B cell (primary cell): Measurements from ENCODE around the gene SPANXD. TPM values are rescaled to one million over a fixed set of nuclear protein-coding genes. Genes with fewer than 3 reads are reported as not detected.
"Not testable (repeated sequence)": the region's sequence is repeated elsewhere in the genome, so short reads cannot be mapped to it uniquely, and the experiment has no call there.

ENCODE experiments used
- ATAC-seq: fragments of 200-7000 bp; cut with Tn5 transposase; one replicate; pipeline ENCODE4 v1.10.0; 2021; ENCODE audit warnings: low read depth, mild to moderate bottlenecking, moderate number of reproducible peaks, moderate library complexity
- CTCF ChIA-PET: fragments of 350-600 bp; sonication (Branson Sonifier 250); formaldehyde crosslinking; loops from one replicate; lab custom pipeline; 2021; ENCODE audit warnings: antibody characterized with exemption, inconsistent platforms; lab: Charles Lee
- POLR2A ChIA-PET: fragments of 350-600 bp; sonication (Branson Sonifier 250); formaldehyde crosslinking; loops from one replicate; lab custom pipeline; 2021; ENCODE audit warnings: antibody characterized with exemption; lab: Charles Lee
- DNase-seq: peaks from one replicate; pipeline ENCODE4 v3.0.0; 2013
- H2AFZ ChIP-seq: 2 replicates; pipeline ENCODE4 v1.6.1; 2012; ENCODE audit warnings: mild to moderate bottlenecking, low read depth, low read length; ENCODE audit not compliant: insufficient read depth, poor library complexity, severe bottlenecking
- H3K27ac ChIP-seq, 2 donors: 1 replicate in 1 of 2; 2 replicates in 1 of 2; pipeline ENCODE4 v1.5.1; 2012 to 2013; ENCODE audit warnings: low read length in 2 of 2, mild to moderate bottlenecking in 2 of 2, moderate library complexity in 1 of 2
- H3K27me3 ChIP-seq, 4 experiments: fragments of 200-600 bp in 1 of 4; sonication (generic) in 1 of 4; replicated peaks in 1 of 4; 1 replicate in 2 of 4; 2 replicates in 2 of 4; pipeline versions ENCODE4 v1.6.1 to v1.7.0; 2013 to 2016; ENCODE audit warnings: low read length in 3 of 4, mild to moderate bottlenecking in 2 of 4, mixed read lengths in 1 of 4, moderate library complexity in 1 of 4; ENCODE audit not compliant: insufficient read depth in 4 of 4, control insufficient read depth in 3 of 4; ENCODE audit errors: control extremely low read depth in 1 of 4
- H3K36me3 ChIP-seq, 2 experiments: replicated peaks in 1 of 2; 1 replicate in 1 of 2; 2 replicates in 1 of 2; pipeline versions ENCODE4 v1.6.1 to v1.7.1; 2013; ENCODE audit warnings: low read length in 1 of 2; ENCODE audit not compliant: insufficient read depth in 2 of 2, control insufficient read depth in 1 of 2; ENCODE audit errors: control extremely low read depth in 1 of 2, extremely low read depth in 1 of 2
- H3K4me1 ChIP-seq, 2 donors: fragments of 200-600 bp in 1 of 2; sonication (generic) in 1 of 2; 1 replicate in 1 of 2; 2 replicates in 1 of 2; pipeline versions ENCODE4 v1.5.1 to v1.6.1; 2013 to 2017; ENCODE audit warnings: low read length in 2 of 2; ENCODE audit not compliant: control insufficient read depth in 2 of 2, insufficient read depth in 2 of 2
- H3K4me2 ChIP-seq: replicated peaks from 2 replicates; pipeline ENCODE3; 2012; ENCODE audit warnings: mild to moderate bottlenecking, low read depth, low read length; ENCODE audit not compliant: poor library complexity, severe bottlenecking
- H3K4me3 ChIP-seq, 5 experiments: fragments of 200-600 bp in 1 of 5; sonication (generic) in 1 of 5; 1 replicate in 3 of 5; 2 replicates in 2 of 5; pipeline versions ENCODE4 v1.5.1 to v1.7.0; 2011 to 2016; ENCODE audit warnings: low read length in 4 of 5, mild to moderate bottlenecking in 4 of 5, low read depth in 2 of 5, control low read depth in 1 of 5, moderate library complexity in 1 of 5; ENCODE audit not compliant: insufficient read depth in 1 of 5; ENCODE audit errors: control extremely low read depth in 1 of 5, extremely low read depth in 1 of 5
- H3K79me2 ChIP-seq: fragments of 200-600 bp; sonication (generic); one replicate; pipeline ENCODE4 v1.6.0; 2016; ENCODE audit warnings: low read length; ENCODE audit not compliant: control insufficient read depth, insufficient read depth
- H3K9ac ChIP-seq: fragments of 200-600 bp; sonication (generic); 2 replicates; pipeline ENCODE4 v1.6.1; 2017; ENCODE audit warnings: mild to moderate bottlenecking, low read length, moderate library complexity
- H3K9me3 ChIP-seq, 3 donors: one replicate each; pipeline versions ENCODE4 v1.6.1 to v1.7.1; 2013; ENCODE audit warnings: low read length in 2 of 3; ENCODE audit not compliant: control insufficient read depth in 2 of 3, insufficient read depth in 1 of 3; ENCODE audit errors: control extremely low read depth in 1 of 3
- H4K20me1 ChIP-seq: 2 replicates; pipeline ENCODE4 v1.6.0; 2012; ENCODE audit warnings: mild to moderate bottlenecking, low read length; ENCODE audit not compliant: insufficient read depth, control insufficient read depth, poor library complexity, severe bottlenecking
- H3K27ac Mint-ChIP-seq: one replicate; pipeline ENCODE4 v1.8.0; 2021; ENCODE audit warnings: mixed read lengths
- H3K27me3 Mint-ChIP-seq: one replicate; pipeline ENCODE4 v1.8.0; 2021; ENCODE audit warnings: mixed read lengths
- H3K4me1 Mint-ChIP-seq: one replicate; pipeline ENCODE4 v1.8.0; 2021; ENCODE audit warnings: mixed read lengths
- H3K4me3 Mint-ChIP-seq: one replicate; pipeline ENCODE4 v1.8.0; 2021; ENCODE audit warnings: mixed read lengths
- H3K9me3 Mint-ChIP-seq: one replicate; pipeline ENCODE4 v1.8.0; 2022; ENCODE audit warnings: mixed read lengths; ENCODE audit not compliant: insufficient read depth
- EZH2 ChIP-seq: IDR thresholded peaks from 2 replicates; pipeline ENCODE4 v1.6.1; 2012; ENCODE audit warnings: borderline replicate concordance, low read depth, mild to moderate bottlenecking, moderate library complexity, low read length; ENCODE audit not compliant: insufficient read depth, poor library complexity, severe bottlenecking
- WGBS: methylation state at CpG from one replicate; pipeline ENCODE4 v1.1.5; 2013; ENCODE audit warnings: missing lambda C conversion rate; ENCODE audit not compliant: insufficient coverage; 5-methylcytosine and 5-hydroxymethylcytosine counted together
- intact Hi-C: fragments of 100-400 bp; cut with micrococcal nuclease; formaldehyde crosslinking; loops from one replicate; pipeline ENCODE4 v1.10.0; 2022
- polyA minus RNA-seq: library from RNA; depleted of rRNA, polyadenylated mRNA; stranded (reverse); fragments of >200 nt; gene quantifications from 2 replicates; pipeline ENCODE4 v1.2.3, GENCODE V29; 2012
- polyA plus RNA-seq: library from polyadenylated mRNA; depleted of rRNA; stranded (reverse); fragments of >200 nt; gene quantifications from 2 replicates; pipeline ENCODE4 v1.2.3, GENCODE V29; 2012
- total RNA-seq, 2 donors: library from RNA; stranded (reverse); fragments of 120-200 nt in 1 of 2; gene quantifications; 1 replicate in 1 of 2; 2 replicates in 1 of 2; pipeline versions ENCODE4 v1.2.3 to v1.2.4, GENCODE V29; 2013 to 2022

The SPANXD gene, protein sequence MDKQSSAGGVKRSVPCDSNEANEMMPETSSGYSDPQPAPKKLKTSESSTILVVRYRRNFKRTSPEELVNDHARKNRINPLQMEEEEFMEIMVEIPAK
- total RNA-seq (not detected in 2 replicates), polyA plus RNA-seq (not detected in 2 replicates), polyA minus RNA-seq (not detected in 2 replicates)
- total RNA-seq (2013): not detected

DNA sequence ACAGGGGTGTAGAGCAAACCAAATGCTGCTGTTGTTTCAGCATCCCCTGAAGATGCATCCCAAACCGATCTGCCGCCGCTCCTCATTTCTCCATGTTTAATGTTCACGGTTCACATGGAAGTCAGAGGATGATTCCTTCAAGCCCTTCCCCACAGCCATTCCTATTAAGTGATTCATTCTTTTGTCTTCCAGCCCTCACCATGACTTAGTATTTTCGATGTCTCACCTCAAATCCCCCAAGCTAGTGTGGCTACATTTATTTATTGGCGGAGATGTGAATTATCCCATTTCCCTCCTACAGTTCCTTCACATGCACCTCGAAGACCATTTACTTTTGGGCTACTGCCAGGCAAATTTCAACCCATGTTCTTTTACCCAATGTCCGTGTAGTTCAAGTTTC, at the start of gene SPANXD:
Gene SPANXD (minus strand): TSS at position 101 of the 400 bp plus-strand sequence. CDS start 334 bp downstream, outside the sequence.
- POLR2A ChIA-PET, CTCF ChIA-PET, ATAC-seq: not testable (repeated sequence)

DNA sequence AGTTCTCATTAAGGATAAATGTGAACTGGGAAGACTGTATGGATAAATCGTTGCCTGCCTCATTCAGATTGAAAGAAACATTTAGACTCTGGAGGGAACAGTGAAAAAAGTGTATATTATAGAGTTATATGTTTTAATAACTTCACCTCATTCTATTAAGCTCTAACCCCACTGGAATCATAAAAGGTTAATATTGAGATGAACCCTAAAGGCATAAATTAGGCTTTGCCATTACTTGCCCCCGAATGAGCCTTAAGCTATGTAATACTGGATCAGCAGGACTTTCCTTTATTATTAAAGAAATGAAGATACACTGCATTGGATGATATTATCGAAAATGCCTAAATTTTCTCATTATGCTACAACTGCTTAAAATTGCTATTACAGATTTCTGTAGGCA, 44.1 kb upstream of the SPANXD start:
- POLR2A ChIA-PET: no interaction called here
- H3K27me3 Mint-ChIP-seq: no peaks in the 10 kb centered on the region
- CTCF ChIA-PET: no interaction called here

More for the DNA sequence above, at the start of gene SPANXD:
- H3K4me3 ChIP-seq, H3K4me2 ChIP-seq, H3K4me3 Mint-ChIP-seq, H3K27ac Mint-ChIP-seq, H3K4me1 ChIP-seq, H3K79me2 ChIP-seq, H2AFZ ChIP-seq, H3K4me1 Mint-ChIP-seq, H4K20me1 ChIP-seq, H3K27me3 ChIP-seq, H3K9ac ChIP-seq, H3K36me3 ChIP-seq, intact Hi-C loops, H3K27me3 Mint-ChIP-seq, H3K9me3 Mint-ChIP-seq, H3K27ac ChIP-seq, DNase-seq, H3K9me3 ChIP-seq: not testable (repeated sequence)
- WGBS: no CpG with 5 or more reads among the region's 8 CpGs

More for the DNA sequence above, 44.1 kb upstream of the SPANXD start:
- Mint-ChIP-seq H3K4me1 (no peaks in the 10 kb centered on the region), H3K4me3 (no peak overlapping the region), H3K27ac (no peak overlapping the region), H3K9me3 (no peaks in the 10 kb centered on the region)
- Histone ChIP-seq H3K27ac (no peak overlapping the region), H3K27me3 (no peaks in the 10 kb centered on the region), H3K36me3 (no peaks in the 10 kb centered on the region), H3K9me3 (no peaks in the 10 kb centered on the region), H3K4me1 (no peaks in the 10 kb centered on the region), H3K4me3 (no peak overlapping the region), H3K9ac (no peak overlapping the region), H2AFZ (no peak overlapping the region), H3K4me2 (no peak overlapping the region), H4K20me1 (no peaks in the 10 kb centered on the region), H3K79me2 (no peaks in the 10 kb centered on the region)
- DNase-seq: no peak
- intact Hi-C loops: no loop called here
- no peak for TF ChIP-seq EZH2
- ATAC-seq: no peak
- WGBS: no CpG with 5 or more reads among the region's 3 CpGs
